ENCODE data around the gene LLGL2.

Gene LLGL2

DNA sequence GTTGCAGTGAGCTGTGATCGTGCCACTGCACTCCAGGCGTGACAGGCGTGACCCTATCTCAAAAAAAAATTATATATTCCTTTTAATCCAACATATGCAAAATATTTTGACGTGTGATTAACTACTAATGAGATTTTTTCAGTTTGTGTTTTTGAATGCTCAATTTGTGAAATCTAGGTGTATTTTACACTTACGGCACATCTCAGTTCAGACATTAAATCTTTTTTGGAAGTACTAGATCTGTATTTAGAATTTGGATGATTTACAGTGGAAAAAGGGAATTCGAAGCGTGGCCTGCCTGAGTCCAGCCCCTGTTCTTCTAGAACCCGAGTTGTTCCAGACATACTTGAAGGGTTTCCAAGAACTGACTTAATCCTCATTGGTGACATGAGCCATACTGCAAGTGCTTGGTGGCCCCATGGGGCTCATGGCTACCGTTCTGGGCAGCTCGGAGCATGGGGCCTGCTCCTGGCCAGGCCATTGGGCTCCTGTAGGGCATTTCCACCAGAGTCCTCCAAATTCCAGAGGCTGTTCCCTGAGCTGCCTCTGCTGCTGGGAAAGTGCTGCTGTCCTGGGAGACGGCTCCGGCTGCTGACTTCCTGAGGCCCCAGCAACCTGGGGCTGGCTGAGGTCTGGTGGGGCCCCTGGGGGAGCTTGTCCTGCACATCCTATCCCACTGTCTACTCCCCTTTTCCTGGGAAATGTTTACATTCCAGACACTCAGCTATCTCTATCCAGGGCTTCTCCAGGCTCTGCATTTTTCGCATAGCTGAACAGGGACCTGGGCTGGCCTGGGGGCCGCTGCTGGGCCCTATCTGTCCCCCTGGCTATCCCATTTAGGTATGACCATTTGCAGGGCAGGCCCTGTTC, 27.2 kb downstream of the LLGL2 start:
- no peak for DNase-seq

DNA sequence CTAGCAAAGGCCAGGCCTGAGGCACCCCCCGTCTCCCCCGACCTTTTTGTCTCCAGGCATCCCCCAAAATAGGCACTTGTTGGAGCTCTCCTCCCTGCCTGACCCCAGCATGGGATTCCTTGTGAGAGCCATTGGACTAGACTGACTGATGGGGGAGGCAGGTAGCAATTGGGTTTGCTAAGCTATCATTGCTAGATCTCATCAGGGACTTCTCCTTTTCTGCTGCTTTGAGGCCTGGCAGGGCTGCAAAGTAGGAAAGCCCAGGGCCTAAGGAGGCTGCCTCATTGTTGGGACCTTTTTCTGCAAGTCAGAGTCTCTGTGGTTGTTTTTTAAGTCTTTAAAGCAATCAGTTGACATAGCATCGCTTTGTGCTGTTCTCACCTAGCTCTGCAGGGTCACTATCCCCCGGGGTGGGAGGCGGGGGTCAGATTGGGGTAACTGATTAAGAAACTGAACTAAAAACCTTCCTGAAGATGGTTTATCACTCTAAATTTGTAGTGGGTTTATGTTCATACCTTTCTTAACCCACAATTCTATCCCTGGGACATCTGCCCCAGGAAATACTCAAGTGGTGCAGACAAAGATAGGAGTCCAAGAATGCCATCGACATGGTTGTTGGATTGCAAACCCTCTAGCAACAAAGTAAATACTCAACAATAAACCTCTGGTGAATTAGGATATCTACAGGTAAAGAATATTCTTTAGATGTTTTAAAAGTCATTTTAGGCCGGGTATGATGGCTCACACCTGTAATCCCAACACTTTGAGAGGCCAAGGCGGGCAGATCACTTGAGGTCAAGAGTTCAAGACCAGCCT, 28.0 kb downstream of the LLGL2 start:
- DNase-seq = no peak

DNA sequence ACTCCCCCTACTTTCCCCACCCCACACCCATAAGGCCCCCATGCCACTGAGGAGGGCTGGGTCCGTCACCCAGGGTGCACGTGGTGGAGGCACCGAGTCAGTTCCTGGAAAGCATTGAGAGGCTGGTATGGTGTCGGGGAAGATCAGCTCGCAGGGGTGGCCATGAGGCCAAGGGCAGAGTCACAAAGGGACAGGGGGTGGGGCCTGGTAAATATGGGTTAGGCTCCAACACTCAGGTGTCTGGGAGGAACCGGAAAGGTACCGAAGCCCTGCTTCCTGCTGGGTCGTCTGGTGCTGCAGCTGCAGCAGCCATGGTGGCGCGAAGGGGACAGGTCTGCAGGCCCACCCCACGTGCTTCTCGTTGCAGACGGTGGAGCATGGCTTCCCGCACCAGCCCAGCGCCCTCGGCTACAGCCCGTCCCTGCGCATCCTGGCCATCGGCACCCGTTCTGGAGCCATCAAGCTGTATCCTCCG, 30.2 kb downstream of the LLGL2 start:
- no peak for DNase-seq

DNA sequence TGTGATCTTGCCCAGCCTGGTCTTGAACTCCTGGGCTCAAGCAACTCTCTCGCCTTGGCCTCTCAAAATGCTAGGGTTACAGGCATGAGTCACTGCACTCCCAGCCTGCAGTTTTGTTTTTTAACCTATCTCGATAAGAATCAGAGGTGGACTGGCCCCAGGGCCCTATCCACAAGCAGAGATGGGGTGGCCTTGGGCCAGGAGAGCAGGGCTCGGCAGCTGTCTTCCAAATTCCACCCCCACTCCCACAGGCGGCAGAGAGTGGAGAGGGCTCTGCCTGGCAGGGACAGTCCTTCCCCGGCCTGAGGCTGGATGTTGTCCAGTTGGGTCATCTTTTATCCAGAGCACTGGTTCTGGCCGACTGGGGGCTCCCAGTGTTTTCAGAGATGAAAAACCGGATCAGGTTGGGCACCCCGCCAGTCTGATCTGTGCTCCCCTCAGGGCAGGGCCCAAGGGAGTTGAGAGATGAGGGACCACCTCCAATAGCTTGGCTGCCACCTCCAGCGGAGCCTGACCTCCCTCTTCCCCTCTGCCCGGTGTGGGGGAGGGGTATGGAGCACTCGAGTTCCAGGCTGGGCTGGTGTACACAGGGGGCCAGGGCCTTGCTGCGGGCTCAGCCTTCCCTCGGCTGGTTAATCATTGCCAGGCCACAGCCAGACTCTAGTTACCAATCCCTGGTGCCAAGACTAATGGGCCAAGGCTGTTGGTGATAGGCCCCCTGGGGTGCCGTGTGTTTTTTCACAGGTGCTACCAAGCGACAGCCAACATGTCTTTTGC, 31.8 kb downstream of the LLGL2 start:
- peak in 1 of 2 experiments; percentile 60 for DNase-seq

DNA sequence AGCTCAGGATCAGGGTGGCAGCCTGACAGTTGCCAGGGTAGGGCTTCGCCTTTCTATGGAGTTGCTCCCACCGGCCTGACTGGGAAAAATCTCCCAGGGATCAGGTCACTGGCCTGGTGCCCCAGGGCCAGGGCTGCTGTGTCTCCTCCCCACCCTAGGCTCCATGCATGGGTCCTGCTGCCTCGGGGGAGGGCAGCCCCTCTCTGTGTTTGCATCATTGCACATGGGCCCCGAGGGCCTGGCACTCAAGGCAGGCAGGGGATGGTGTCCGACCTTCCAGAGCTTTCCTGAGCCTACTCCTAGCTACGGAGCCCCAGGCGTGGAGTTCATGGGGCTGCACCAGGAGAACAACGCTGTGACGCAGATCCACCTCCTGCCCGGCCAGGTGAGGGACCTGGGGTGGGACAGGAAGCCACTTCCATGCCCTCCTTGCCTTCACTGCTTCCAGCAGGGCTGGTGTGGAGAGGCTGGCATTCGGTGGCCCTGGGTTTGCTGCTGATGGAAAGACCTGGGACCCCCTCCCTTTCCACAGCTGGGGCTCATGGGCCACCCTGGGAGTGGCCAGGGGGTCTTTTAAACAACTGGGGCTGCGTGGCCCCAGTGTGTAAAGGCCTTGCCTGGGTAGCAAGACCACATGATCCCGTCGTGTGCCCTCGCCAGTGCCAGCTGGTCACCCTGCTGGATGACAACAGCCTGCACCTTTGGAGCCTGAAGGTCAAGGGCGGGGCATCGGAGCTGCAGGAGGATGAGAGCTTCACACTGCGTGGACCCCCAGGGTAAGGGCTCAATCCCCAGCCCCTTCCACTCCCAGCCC, 32.6 kb downstream of the LLGL2 start:
- no peak for DNase-seq

DNA sequence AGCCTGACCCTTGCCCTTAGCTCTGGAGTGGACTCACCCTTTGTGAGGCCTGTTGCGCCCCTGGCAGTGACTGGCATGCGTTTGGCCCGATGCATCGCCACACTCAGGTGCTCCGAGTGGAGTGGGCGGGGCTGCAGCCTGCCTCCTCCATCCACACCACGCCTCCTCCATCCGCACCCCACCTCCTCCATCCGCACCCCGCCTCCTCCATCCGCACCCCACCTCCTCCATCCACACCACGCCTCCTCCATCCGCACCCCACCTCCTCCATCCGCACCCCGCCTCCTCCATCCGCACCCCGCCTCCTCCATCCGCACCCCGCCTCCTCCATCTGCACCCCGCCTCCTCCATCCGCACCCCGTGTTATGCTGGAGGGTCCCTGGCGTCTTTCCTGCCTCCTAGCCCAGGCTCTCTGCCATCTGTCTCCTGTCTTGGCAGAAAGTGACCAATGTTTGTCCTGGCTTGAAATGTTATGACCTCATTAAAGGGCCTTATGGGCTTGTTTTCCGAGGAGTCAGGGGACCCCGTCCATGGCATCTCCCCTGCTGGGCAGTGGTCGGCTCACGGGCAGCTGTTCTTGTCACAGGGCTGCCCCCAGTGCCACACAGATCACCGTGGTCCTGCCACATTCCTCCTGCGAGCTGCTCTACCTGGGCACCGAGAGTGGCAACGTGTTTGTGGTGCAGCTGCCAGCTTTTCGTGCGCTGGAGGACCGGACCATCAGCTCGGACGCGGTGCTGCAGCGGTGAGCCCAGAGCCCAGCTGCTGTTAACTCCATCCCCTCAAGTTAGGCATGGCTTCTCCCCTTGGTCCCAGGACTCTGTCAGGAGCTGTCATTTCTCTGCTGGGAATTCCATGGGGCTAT, 33.4 kb downstream of the LLGL2 start:
- no peak for DNase-seq

DNA sequence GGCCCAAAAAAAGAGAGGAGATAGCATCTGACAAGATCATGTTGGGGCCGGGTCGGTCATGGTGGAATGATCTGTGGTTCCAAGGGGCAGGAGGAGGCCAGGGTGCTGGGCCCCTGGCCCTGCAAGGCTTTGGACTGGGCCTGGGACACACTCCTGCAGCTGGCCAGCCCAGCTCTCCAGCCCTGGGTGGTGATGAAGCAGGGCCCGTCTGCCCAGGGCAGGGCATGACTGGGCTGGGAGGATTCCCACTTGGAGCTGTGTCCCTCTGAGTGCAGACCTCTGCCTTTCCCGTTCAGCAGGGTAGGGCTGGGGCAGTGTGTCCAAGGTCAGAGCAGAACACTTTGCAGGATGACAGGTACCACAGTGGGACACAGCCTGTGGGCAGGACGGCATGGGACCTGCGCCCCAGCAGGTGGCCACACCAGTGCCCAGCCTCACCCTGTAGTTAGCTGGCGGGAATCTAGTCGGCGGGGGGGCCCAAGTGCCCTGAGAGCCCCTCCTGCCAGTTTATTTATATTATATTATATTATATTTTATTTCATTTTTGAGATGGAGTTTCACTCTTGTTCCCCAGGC, 34.5 kb downstream of the LLGL2 start:
- DNase-seq = no peak

DNA sequence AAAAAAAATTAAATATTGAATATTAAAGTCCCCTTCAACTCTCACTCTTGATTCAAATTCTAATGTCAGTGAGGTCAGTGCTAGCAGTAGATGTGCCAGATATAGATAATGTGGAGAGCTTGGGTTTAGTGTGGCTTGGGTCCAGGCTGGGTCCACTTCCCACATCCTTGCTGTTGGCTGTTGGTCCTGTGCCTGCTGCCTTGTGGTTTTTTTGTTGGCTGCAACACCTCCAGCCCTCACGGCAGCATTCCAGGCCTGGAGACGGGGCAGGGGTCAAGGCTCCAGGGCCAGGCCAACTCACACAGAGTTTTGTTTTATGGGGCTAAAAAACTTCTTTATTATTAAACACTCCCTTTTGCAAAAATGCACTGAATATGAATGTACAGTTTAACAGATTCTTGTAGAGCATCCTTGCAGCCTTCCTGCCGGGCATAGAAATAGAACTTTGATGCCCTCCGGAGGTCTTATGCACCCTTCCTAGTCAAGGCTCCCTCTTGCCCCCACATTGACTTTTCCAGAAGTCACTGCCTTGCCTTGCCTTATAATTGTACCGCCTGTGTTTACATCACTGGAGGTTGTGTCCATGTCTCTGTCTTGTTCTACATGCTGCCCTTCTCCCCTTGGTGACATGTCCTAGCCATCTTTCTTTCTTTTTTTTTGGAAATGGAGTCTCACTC, 36.6 kb downstream of the LLGL2 start:
- no peak for DNase-seq

DNA sequence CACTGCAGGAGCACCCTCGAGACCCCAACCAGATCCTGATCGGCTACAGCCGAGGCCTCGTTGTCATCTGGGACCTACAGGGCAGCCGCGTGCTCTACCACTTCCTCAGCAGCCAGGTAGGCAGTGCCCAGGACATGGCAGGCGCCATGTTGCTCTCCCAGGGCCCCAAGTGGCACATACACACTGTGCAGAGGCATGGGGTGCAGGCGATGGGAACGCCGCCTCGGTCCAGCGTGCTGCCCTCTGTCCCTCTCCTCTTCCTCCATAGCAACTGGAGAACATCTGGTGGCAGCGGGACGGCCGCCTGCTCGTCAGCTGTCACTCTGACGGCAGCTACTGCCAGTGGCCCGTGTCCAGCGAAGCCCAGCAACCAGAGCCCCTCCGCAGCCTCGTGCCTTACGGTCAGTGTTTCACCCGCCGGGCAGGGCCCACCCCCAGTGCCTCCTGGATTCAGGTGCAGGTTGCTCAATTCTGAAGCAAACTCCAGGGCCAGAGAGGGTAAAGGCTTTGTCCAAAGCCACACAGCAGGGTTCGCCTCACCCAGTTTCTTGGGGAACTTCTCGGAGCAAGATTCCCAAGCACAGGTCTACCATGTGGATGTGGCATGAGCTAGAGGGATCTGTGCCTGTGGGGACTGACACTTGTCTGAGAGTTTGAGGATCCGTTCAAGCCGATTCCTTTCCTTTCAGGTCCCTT, 37.7 kb downstream of the LLGL2 start:
- DNase-seq = no peak

DNA sequence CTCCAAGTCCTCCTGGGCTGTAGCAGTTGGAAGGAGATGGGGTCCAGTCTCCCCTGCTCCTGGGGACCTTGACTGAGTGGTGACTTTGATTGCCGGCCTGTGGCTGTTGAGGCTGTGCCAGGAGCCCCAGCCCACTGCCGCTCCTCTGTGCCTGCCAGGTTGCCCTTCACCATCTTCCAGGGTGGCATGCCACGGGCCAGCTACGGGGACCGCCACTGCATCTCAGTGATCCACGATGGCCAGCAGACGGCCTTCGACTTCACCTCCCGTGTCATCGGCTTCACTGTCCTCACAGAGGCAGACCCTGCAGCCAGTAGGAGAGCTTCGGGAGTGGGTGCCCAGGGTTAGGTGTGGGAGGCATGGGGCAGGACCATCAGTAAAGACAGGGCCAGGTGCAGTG, 38.7 kb downstream of the LLGL2 start:
- no peak for DNase-seq

DNA sequence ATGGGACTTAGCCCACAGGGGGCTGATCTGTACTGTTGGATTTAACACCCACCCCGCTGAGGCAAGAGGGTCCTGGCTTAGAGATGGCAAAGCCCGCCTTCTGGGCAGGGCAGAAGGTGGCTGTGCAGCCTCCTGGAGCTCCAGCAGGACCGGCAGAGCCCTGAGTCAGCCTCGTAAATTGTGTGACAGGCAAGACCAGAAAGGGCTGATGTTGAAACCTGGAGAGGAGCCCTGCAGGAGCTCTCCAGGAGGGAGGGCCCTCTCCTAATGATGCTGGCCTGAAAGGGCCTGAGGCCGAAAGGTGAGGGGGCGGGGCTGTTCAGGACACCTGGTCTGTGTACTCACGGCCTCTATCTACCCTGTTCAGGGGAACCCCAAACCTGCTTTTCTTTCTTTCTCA, 39.6 kb downstream of the LLGL2 start:
- DNase-seq = no peak

DNA sequence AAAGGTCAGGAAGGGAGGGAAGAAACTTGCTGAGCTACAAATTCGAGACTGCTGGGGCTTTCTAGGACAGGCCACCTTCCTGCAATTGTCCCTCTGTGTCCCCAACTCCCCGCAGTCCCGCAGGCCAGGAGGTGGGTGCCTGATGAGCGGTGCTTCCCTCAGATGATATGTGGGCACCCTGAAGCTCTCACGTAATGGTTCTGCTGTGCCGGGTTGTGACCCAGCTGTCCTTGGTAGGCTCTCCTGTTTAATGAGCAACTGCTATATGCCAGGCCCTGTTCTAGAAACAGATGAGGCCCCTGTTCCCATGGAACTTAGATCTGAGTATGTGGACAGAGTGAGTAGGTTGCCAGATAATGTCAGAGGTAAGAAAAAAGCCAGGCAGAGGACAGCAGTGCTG, 40.1 kb downstream of the LLGL2 start:
- DNase-seq = no peak

DNA sequence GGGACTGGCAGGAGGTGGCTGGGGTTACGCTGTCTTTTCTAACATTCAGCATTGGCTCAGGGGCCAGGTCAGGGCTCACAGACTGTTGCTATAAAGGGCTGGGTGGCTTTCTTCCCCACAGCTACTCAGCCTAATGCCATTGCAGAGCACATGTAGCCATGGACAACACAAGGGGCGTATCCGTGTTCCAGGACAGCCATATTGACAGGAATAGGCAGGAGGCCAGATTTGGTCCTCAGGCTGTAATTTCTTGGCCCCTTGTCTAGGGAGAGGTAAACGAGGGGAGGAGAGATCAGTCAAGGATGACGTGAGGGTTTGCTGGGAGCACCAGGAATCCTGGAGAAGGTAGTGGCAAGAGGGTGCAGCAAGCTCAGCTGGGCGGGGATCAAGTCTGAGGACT, 40.9 kb downstream of the LLGL2 start:
- no peak for DNase-seq

DNA sequence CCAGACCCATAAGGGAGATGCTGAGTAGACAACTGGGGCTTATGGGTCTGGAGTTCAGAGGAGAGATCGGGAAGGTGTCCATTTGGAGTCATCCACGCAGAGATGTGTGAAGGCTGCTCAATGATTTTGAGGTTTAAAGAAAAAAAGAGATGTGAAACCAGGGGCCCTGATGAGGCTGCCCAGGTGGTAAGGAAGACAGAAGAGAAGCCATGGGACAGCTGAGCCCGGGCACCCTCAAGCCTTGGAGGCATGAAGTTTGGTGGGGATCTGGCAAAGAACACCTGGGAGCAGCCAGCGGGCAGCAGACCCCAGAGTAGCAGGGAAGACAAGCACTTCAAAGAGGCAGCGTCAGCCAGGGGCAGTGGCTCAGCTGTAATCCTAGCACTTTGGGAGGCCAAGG, 41.3 kb downstream of the LLGL2 start:
- no peak for DNase-seq

DNA sequence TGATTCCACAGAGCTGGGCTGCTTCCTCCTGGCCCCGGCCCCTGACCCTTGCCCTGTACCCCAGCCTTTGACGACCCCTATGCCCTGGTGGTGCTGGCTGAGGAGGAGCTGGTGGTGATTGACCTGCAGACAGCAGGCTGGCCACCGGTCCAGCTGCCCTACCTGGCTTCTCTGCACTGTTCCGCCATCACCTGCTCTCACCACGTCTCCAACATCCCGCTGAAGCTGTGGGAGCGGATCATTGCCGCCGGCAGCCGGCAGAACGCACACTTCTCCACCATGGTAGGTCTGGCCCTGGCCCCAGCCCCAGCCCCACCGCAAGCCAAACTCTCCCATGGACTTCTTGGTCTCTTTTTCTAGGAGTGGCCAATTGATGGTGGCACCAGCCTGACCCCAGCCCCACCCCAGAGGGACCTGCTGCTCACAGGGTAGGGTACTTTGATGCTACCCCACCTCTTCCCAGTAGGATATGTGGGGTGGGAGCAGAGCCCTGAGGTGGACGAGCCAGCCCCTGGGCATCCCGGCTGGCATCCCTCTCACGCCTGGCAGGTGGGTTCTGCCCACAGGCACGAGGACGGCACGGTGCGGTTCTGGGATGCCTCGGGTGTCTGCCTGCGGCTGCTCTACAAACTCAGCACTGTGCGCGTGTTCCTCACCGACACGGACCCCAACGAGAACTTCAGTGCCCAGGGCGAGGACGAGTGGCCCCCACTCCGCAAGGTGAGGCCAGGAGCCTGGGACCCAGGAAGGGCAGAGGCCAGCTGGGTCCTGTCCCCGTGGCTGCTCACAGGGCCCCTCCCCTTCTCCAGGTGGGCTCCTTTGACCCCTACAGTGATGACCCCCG, 43.1 kb downstream of the LLGL2 start:
- no peak for DNase-seq

DNA sequence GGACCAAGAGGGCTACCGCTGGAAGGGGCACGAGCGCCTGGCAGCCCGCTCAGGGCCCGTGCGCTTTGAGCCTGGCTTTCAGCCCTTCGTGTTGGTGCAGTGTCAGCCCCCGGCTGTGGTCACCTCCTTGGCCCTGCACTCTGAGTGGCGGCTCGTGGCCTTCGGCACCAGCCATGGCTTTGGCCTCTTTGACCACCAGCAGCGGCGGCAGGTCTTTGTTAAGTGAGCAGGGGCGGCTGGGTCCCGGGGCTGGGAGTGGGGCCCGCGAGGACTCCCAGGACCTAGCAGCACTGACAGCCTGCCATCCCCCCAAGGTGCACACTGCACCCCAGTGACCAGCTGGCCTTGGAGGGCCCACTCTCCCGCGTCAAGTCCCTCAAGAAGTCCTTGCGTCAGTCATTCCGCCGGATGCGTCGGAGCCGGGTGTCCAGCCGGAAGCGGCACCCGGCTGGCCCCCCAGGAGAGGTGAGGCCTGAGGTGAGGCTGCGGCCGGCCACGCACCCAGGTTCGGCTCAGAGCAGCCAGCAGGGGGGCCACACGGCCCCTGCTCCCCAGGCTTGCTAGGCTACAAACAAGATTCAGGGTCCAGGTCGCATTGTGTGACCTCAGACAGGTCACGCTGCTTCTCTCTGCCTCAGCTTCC, 44.7 kb downstream of the LLGL2 start:
- DNase-seq = no peak

DNA sequence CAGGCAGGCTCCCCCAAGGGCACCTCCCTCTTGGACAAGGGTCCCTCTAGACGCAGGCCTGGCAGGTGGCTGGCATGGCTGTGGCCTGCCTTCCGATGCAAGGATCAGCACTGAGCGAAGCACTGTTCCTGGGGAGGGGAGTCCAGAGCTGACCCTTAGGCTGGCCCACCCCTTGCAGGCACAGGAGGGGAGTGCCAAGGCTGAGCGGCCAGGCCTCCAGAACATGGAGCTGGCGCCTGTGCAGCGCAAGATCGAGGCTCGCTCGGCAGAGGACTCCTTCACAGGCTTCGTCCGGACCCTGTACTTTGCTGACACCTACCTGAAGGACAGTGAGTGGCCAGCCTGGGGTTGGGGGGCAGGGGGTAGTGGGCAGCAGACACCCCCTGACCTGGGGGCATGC, 45.3 kb downstream of the LLGL2 start:
- no peak for DNase-seq

DNA sequence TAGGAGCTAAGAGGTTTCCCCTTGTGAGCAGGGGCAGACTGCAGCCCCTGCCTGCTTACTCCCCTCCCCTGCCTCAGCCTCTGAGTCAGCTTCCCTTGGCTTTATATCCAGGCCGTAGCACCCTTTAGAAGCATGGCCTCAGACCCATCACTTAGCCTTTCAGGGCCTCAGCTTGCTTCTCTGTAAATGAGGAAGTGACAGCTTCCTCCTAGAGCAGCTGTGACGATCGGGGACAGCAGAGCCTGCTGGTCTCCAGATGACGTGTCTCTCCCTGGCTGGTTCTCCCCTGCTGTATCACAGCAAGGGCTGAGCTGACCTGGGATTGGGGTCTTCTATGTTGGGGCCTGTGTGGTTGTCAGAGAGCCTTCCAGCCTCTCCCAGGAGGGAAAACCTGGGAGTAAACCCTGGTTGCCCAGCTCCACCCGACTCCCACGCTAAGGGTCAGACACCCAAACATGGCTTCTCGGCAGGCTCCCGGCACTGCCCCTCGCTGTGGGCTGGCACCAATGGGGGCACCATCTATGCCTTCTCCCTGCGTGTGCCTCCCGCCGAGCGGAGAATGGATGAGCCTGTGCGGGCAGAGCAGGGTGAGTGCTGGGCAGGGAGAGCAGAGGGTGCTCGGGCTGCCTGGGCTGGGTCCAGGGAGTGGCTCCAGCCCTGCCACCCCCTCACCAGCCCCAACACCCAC, 45.8 kb downstream of the LLGL2 start:
- DNase-seq = no peak
